DND-41 (cell line): Measurements from ENCODE around the gene TRIM29.

ENCODE experiments used
- ATAC-seq: fragments of 200-7000 bp; cut with Tn5 transposase; 3 replicates; pipeline ENCODE4 v1.9.1; 2021; ENCODE audit warnings: low read depth; ENCODE audit not compliant: insufficient read depth
- DNase-seq: peaks from one replicate; pipeline ENCODE4 v3.0.0-alpha.2; 2020
- H2AFZ ChIP-seq: 2 replicates; pipeline ENCODE4 v1.6.0; 2012; ENCODE audit warnings: low read depth, low read length
- H3K27ac ChIP-seq: 2 replicates; pipeline ENCODE4 v1.5.1; 2012; ENCODE audit warnings: low read length, inconsistent platforms
- H3K27me3 ChIP-seq: fragments of 200-600 bp; sonication (generic); 2 replicates; pipeline ENCODE4 v1.6.0; 2012; ENCODE audit warnings: low read length, mild to moderate bottlenecking, inconsistent platforms; ENCODE audit not compliant: insufficient read depth, poor library complexity
- H3K36me3 ChIP-seq: 2 replicates; pipeline ENCODE4 v1.5.1; 2012; ENCODE audit warnings: low read length, inconsistent platforms; ENCODE audit not compliant: insufficient read depth
- H3K4me1 ChIP-seq: 2 replicates; pipeline ENCODE4 v1.5.1; 2012; ENCODE audit warnings: mild to moderate bottlenecking, low read length; ENCODE audit not compliant: insufficient read depth
- H3K4me2 ChIP-seq: 2 replicates; pipeline ENCODE4 v1.6.0; 2012; ENCODE audit warnings: mild to moderate bottlenecking, moderate library complexity, low read length, inconsistent platforms; ENCODE audit not compliant: insufficient read depth
- H3K4me3 ChIP-seq, 2 experiments: fragments of 200-600 bp in 1 of 2; shearing (Covaris generic) in 1 of 2; 2 replicates each; pipeline ENCODE4 v1.5.1; 2012 to 2016; ENCODE audit warnings: inconsistent platforms in 2 of 2, low read length in 2 of 2, mild to moderate bottlenecking in 2 of 2, low read depth in 1 of 2, moderate library complexity in 1 of 2
- H3K79me2 ChIP-seq: 2 replicates; pipeline ENCODE4 v1.6.0; 2012; ENCODE audit warnings: low read length, inconsistent platforms; ENCODE audit not compliant: insufficient read depth
- H3K9ac ChIP-seq: 2 replicates; pipeline ENCODE4 v1.6.0; 2012; ENCODE audit warnings: low read depth, mild to moderate bottlenecking, inconsistent platforms, low read length, moderate library complexity
- H3K9me3 ChIP-seq: 2 replicates; pipeline ENCODE4 v1.5.1; 2012; ENCODE audit warnings: low read length, moderate library complexity, mild to moderate bottlenecking, inconsistent platforms; ENCODE audit not compliant: insufficient read depth, severe bottlenecking
- H4K20me1 ChIP-seq: 2 replicates; pipeline ENCODE4 v1.6.0; 2012; ENCODE audit warnings: low read length; ENCODE audit not compliant: insufficient read depth
- CTCF ChIP-seq: IDR thresholded peaks from 2 replicates; pipeline ENCODE4 v1.5.1; 2012; ENCODE audit warnings: borderline replicate concordance, low read length, moderate library complexity, mild to moderate bottlenecking; ENCODE audit not compliant: poor library complexity, severe bottlenecking; ENCODE audit errors: extremely low read depth
- EZH2 ChIP-seq: IDR thresholded peaks from 3 replicates; pipeline ENCODE4 v1.6.1; 2012; ENCODE audit warnings: borderline replicate concordance, low read depth, mild to moderate bottlenecking, moderate library complexity, low read length, inconsistent platforms; ENCODE audit not compliant: severe bottlenecking

TRIM29 gene

GRCh38 chr11:120097721-120098385 is 40.1 kb downstream of the TRIM29 start:
- Histone ChIP-seq H2AFZ (no peak overlapping the region), H3K27ac (no peak overlapping the region), H3K4me1 (no peaks in the 10 kb centered on the region), H3K4me3 (no peak overlapping the region), H4K20me1 (peaks cover 6% of the 10 kb centered on the region), H3K36me3 (no peaks in the 10 kb centered on the region), H3K79me2 (no peaks in the 10 kb centered on the region), H3K9me3 (no peaks in the 10 kb centered on the region), H3K9ac (no peak overlapping the region), H3K4me2 (no peak overlapping the region), H3K27me3 (peaks cover 30% of the 10 kb centered on the region)
- no peak for DNase-seq
- no peak for ATAC-seq
- TF ChIP-seq CTCF (no peak), EZH2 (no peak)

GRCh38 chr11:120096369-120097191 is 41.3 kb downstream of the TRIM29 start:
- H3K27me3 ChIP-seq, result peaks cover 24% of the 10 kb centered on the region

GRCh38 chr11:120095516-120095915 is 42.4 kb downstream of the TRIM29 start:
- H3K4me2 ChIP-seq, result no peak overlapping the region
- H4K20me1 ChIP-seq, result peaks cover 6% of the 10 kb centered on the region
- DNase-seq (no peak), ATAC-seq (no peak)
- H3K27me3 ChIP-seq, result peaks cover 26% of the 10 kb centered on the region
- TF ChIP-seq CTCF, result no peak
- no peak for TF ChIP-seq EZH2
- no peaks in the 10 kb centered on the region for H3K4me1 ChIP-seq
- no peak overlapping the region for H3K9ac ChIP-seq
- H3K36me3 ChIP-seq, result no peaks in the 10 kb centered on the region
- H3K27ac ChIP-seq, result no peak overlapping the region
- no peak overlapping the region for H3K4me3 ChIP-seq
- H3K9me3 ChIP-seq, result no peaks in the 10 kb centered on the region
- H2AFZ ChIP-seq, result no peak overlapping the region
- no peaks in the 10 kb centered on the region for H3K79me2 ChIP-seq

More at GRCh38 chr11:120096369-120097191, 41.3 kb downstream of the TRIM29 start:
- Histone ChIP-seq H3K79me2 (no peaks in the 10 kb centered on the region), H3K4me2 (no peak overlapping the region), H3K9ac (no peak overlapping the region), H3K36me3 (no peaks in the 10 kb centered on the region), H4K20me1 (peaks cover 6% of the 10 kb centered on the region), H3K4me1 (no peaks in the 10 kb centered on the region), H3K9me3 (no peaks in the 10 kb centered on the region), H3K4me3 (no peak overlapping the region), H2AFZ (no peak overlapping the region), H3K27ac (no peak overlapping the region)
- TF ChIP-seq CTCF (no peak), EZH2 (no peak)
- ATAC-seq, result no peak
- DNase-seq, result no peak
